ENCODE results near the gene PTPRT. TPM values are rescaled to one million over a fixed set of nuclear protein-coding genes. Genes with fewer than 3 reads are reported as not detected.

PTPRT gene
- total RNA-seq, 1 experiment from 2014 or later: not detected

DNA sequence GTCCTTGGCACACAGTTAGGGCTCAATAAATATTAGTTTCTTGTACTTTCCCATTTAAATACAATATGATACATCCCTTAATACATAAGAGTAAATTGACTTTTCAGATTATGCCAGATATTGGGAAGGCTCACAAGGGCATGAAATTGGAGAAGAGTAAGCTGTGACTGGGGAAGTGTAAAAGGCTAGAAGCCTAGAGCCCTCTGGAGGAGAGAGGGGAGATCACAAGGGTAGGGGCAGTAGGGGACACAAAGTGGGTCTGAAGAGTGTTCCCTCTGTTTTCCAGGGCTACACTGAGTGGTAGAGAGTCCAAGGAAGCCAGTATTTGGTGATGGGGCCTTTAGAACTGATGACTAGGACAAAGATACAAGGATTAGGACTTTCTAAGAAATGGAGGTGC, 1008.6 kb downstream of the PTPRT start:
- ChIA-PET RAD21 (ENCODE audit: low non-redundant PET in 1 of 2, low total read pairs in 2 of 2, uncharacterized antibody in 2 of 2, unreplicated experiment in 2 of 2) (no interaction called here), CTCF (no interaction called here), POLR2A (no interaction called here)
- intact Hi-C loops (cut with micrococcal nuclease): no loop called here
- Histone ChIP-seq H3K36me3 (ENCODE audit: control insufficient read depth in 1 of 2, insufficient read depth in 2 of 2, low read length in 2 of 2) (no peaks in the 10 kb centered on the region), H3K27me3 (ENCODE audit: insufficient read depth, low read length) (no peaks in the 10 kb centered on the region), H3K9ac (ENCODE audit: low read length) (no peak overlapping the region), H3K4me2 (ENCODE audit: low read length) (no peak overlapping the region), H2AFZ (ENCODE audit: low read depth, low read length, poor library complexity, severe bottlenecking) (no peak overlapping the region), H4K20me1 (ENCODE audit: insufficient read depth) (no peaks in the 10 kb centered on the region), H3K9me2 (ENCODE audit: insufficient read depth) (no peaks in the 10 kb centered on the region), H3K9me3 (ENCODE audit: control insufficient read depth in 1 of 2, insufficient read depth in 1 of 2, low read depth in 1 of 2, low read length in 2 of 2) (peaks cover 12 to 33% of the 10 kb centered on the region in 2 experiments; a peak in 2 of 4 replicates), H3K4me1 (ENCODE audit: control insufficient read depth in 1 of 2, insufficient read depth in 2 of 2, low read length in 2 of 2) (no peaks in the 10 kb centered on the region), H3K4me3 (replicated peaks in 1 of 2; ENCODE audit: low read depth in 1 of 2, low read length in 2 of 2) (no peak overlapping the region), H3K27ac (ENCODE audit: low read depth, low read length) (no peak overlapping the region), H3K79me2 (ENCODE audit: insufficient read depth, low read length) (no peaks in the 10 kb centered on the region)
- TF ChIP-seq, protein P1, sequence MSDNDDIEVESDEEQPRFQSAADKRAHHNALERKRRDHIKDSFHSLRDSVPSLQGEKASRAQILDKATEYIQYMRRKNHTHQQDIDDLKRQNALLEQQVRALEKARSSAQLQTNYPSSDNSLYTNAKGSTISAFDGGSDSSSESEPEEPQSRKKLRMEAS (IDR thresholded peaks at IDR 0.05): no peak
- TF ChIP-seq SIN3A (IDR thresholded peaks at IDR 0.05; ENCODE audit: low read depth) (no peak), SP1 (IDR thresholded peaks at IDR 0.05; ENCODE audit: low read depth) (no peak)
- BruUV-seq (replicated peaks): no TSS peak
- DNase-seq (ENCODE audit: low read depth, low spot score) (no peak), ATAC-seq (no peak)

DNA sequence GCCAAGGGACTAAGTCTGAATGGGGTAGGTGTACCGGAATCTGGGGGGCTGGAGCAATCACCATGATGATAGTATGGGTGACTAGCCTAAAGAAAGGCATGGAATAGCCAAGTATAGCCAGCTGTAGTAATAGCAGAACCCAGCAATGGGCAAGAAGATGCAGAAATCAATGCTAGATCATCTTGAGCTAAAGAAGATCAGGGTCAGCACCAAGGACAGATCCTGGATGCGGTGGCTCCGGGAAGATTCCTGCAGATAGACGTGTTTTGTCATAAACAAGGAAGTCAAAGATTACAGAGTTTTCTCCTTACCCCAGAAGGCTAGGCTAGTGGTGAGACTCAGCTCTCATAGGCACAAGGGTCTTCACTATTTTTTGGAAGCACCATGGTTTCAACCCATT, 1009.9 kb downstream of the PTPRT start:
- DNase-seq (ENCODE audit: low read depth, low spot score) (no peak), ATAC-seq (no peak)
- RAD21 ChIA-PET (ENCODE audit: low non-redundant PET in 1 of 2, low total read pairs in 2 of 2, uncharacterized antibody in 2 of 2, unreplicated experiment in 2 of 2): no interaction called here
- Histone ChIP-seq H3K9me2 (ENCODE audit: insufficient read depth) (no peaks in the 10 kb centered on the region), H3K36me3 (ENCODE audit: control insufficient read depth in 1 of 2, insufficient read depth in 2 of 2, low read length in 2 of 2) (no peaks in the 10 kb centered on the region), H3K9ac (ENCODE audit: low read length) (no peak overlapping the region), H3K9me3 (ENCODE audit: control insufficient read depth in 1 of 2, insufficient read depth in 1 of 2, low read depth in 1 of 2, low read length in 2 of 2) (peaks cover 12 to 28% of the 10 kb centered on the region in 2 experiments; a peak in 2 of 4 replicates), H3K79me2 (ENCODE audit: insufficient read depth, low read length) (no peaks in the 10 kb centered on the region), H3K27me3 (ENCODE audit: insufficient read depth, low read length) (no peaks in the 10 kb centered on the region), H3K27ac (ENCODE audit: low read depth, low read length) (no peak overlapping the region), H3K4me3 (replicated peaks in 1 of 2; ENCODE audit: low read depth in 1 of 2, low read length in 2 of 2) (no peak overlapping the region), H4K20me1 (ENCODE audit: insufficient read depth) (no peaks in the 10 kb centered on the region), H3K4me1 (ENCODE audit: control insufficient read depth in 1 of 2, insufficient read depth in 2 of 2, low read length in 2 of 2) (no peaks in the 10 kb centered on the region), H3K4me2 (ENCODE audit: low read length) (no peak overlapping the region), H2AFZ (ENCODE audit: low read depth, low read length, poor library complexity, severe bottlenecking) (no peak overlapping the region)
- POLR2A ChIA-PET: no interaction called here
- no TSS peak for BruUV-seq (replicated peaks)
- CTCF ChIA-PET: no interaction called here
- TF ChIP-seq, protein P2, sequence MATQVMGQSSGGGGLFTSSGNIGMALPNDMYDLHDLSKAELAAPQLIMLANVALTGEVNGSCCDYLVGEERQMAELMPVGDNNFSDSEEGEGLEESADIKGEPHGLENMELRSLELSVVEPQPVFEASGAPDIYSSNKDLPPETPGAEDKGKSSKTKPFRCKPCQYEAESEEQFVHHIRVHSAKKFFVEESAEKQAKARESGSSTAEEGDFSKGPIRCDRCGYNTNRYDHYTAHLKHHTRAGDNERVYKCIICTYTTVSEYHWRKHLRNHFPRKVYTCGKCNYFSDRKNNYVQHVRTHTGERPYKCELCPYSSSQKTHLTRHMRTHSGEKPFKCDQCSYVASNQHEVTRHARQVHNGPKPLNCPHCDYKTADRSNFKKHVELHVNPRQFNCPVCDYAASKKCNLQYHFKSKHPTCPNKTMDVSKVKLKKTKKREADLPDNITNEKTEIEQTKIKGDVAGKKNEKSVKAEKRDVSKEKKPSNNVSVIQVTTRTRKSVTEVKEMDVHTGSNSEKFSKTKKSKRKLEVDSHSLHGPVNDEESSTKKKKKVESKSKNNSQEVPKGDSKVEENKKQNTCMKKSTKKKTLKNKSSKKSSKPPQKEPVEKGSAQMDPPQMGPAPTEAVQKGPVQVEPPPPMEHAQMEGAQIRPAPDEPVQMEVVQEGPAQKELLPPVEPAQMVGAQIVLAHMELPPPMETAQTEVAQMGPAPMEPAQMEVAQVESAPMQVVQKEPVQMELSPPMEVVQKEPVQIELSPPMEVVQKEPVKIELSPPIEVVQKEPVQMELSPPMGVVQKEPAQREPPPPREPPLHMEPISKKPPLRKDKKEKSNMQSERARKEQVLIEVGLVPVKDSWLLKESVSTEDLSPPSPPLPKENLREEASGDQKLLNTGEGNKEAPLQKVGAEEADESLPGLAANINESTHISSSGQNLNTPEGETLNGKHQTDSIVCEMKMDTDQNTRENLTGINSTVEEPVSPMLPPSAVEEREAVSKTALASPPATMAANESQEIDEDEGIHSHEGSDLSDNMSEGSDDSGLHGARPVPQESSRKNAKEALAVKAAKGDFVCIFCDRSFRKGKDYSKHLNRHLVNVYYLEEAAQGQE (IDR thresholded peaks at IDR 0.05; ENCODE audit: low read depth): peak; percentile 22; the same call in 1 of the 2 replicates
- TF ChIP-seq, protein P3, sequence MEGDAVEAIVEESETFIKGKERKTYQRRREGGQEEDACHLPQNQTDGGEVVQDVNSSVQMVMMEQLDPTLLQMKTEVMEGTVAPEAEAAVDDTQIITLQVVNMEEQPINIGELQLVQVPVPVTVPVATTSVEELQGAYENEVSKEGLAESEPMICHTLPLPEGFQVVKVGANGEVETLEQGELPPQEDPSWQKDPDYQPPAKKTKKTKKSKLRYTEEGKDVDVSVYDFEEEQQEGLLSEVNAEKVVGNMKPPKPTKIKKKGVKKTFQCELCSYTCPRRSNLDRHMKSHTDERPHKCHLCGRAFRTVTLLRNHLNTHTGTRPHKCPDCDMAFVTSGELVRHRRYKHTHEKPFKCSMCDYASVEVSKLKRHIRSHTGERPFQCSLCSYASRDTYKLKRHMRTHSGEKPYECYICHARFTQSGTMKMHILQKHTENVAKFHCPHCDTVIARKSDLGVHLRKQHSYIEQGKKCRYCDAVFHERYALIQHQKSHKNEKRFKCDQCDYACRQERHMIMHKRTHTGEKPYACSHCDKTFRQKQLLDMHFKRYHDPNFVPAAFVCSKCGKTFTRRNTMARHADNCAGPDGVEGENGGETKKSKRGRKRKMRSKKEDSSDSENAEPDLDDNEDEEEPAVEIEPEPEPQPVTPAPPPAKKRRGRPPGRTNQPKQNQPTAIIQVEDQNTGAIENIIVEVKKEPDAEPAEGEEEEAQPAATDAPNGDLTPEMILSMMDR (IDR thresholded peaks at IDR 0.05 in 2 of 3, conservative IDR thresholded peaks at IDR 0.05 in 1 of 3; ENCODE audit: borderline replicate concordance in 1 of 3, insufficient read depth in 1 of 3, low read depth in 2 of 3, low read length in 2 of 3): no peak
- intact Hi-C loops (cut with micrococcal nuclease): no loop called here

Data from HCT116 (cell line).